Progenitor cell of endocrine pancreas (in vitro differentiated cells): Measurements from ENCODE around the gene FCHSD2. TPM values are rescaled to one million over a fixed set of nuclear protein-coding genes. Genes with fewer than 3 reads are reported as not detected.
"Not testable (repeated sequence)": the region's sequence is repeated elsewhere in the genome, so short reads cannot be mapped to it uniquely, and the experiment has no call there.

Source experiments
- DNase-seq: peaks from one replicate; pipeline ENCODE4 v3.0.0; 2021; ENCODE audit warnings: low spot score; ENCODE audit not compliant: unreplicated experiment
- H3K27ac Mint-ChIP-seq: 2 replicates; pipeline ENCODE4 v1.8.0; 2021; ENCODE audit warnings: mild to moderate bottlenecking, moderate library complexity, mixed read lengths
- H3K27me3 Mint-ChIP-seq: 2 replicates; pipeline ENCODE4 v1.8.0; 2021; ENCODE audit warnings: mixed read lengths
- H3K36me3 Mint-ChIP-seq: 2 replicates; pipeline ENCODE4 v1.8.0; 2022; ENCODE audit warnings: mixed read lengths; ENCODE audit not compliant: insufficient read depth
- H3K4me1 Mint-ChIP-seq: 2 replicates; pipeline ENCODE4 v1.8.0; 2021; ENCODE audit warnings: low read depth, mixed read lengths
- H3K4me3 Mint-ChIP-seq: 2 replicates; pipeline ENCODE4 v1.8.0; 2021; ENCODE audit warnings: low read depth, mild to moderate bottlenecking, moderate library complexity, mixed read lengths
- H3K9me3 Mint-ChIP-seq: 2 replicates; pipeline ENCODE4 v1.8.0; 2021; ENCODE audit warnings: low read depth, mixed read lengths
- total RNA-seq: library from RNA; stranded (reverse); gene quantifications from 2 replicates; pipeline ENCODE4 v1.2.1, GENCODE V29; 2021
- TF ChIP-seq, protein P1 (sequence below): fragments of 200-600 bp; sonication (generic); IDR thresholded peaks from one replicate; pipeline ENCODE4 v1.5.0; 2021; ENCODE audit warnings: antibody characterized with exemption, mild to moderate bottlenecking; ENCODE audit not compliant: unreplicated experiment

Gene FCHSD2
- total RNA-seq, 1 donor from 2014 or later, result 35.4 TPM

DNA sequence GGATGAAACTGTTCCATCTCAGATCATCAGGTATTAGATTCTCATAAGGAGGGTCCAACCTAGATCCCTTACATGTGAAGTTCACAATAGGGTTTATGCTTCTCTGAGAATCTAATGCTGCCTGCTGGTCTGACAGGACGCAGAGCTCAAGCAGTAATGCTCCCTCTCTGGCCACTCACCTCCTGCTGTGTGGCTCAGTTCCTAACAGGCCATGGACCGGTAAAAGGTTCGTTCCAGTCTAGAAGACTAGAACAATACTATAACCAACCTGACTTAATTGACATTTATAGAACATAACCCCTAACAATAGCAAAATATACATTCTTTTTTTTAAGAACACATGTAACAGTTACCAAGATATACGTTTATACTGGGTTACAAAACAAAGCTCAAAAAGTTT lies 282.1 kb downstream of the FCHSD2 start:
- peaks cover 6% of the 10 kb centered on the region for H3K36me3 Mint-ChIP-seq
- no peak overlapping the region for H3K4me3 Mint-ChIP-seq

GRCh38 chr11:72859126-72859525 lies 283.0 kb downstream of the FCHSD2 start:
- H3K4me3 Mint-ChIP-seq, result no peak overlapping the region
- TF ChIP-seq, protein P1, sequence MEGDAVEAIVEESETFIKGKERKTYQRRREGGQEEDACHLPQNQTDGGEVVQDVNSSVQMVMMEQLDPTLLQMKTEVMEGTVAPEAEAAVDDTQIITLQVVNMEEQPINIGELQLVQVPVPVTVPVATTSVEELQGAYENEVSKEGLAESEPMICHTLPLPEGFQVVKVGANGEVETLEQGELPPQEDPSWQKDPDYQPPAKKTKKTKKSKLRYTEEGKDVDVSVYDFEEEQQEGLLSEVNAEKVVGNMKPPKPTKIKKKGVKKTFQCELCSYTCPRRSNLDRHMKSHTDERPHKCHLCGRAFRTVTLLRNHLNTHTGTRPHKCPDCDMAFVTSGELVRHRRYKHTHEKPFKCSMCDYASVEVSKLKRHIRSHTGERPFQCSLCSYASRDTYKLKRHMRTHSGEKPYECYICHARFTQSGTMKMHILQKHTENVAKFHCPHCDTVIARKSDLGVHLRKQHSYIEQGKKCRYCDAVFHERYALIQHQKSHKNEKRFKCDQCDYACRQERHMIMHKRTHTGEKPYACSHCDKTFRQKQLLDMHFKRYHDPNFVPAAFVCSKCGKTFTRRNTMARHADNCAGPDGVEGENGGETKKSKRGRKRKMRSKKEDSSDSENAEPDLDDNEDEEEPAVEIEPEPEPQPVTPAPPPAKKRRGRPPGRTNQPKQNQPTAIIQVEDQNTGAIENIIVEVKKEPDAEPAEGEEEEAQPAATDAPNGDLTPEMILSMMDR, result no peak
- H3K27me3 Mint-ChIP-seq, result no peaks in the 10 kb centered on the region
- no peak for DNase-seq
- no peaks in the 10 kb centered on the region for H3K9me3 Mint-ChIP-seq
- peaks cover 6% of the 10 kb centered on the region for H3K36me3 Mint-ChIP-seq
- peaks cover 2% of the 10 kb centered on the region for H3K4me1 Mint-ChIP-seq
- no peak overlapping the region for H3K27ac Mint-ChIP-seq

More for the DNA sequence above, 282.1 kb downstream of the FCHSD2 start:
- no peak for DNase-seq
- Mint-ChIP-seq H3K27me3 (no peaks in the 10 kb centered on the region), H3K4me1 (peaks cover 2% of the 10 kb centered on the region), H3K27ac (no peak overlapping the region), H3K9me3 (no peaks in the 10 kb centered on the region)
- TF ChIP-seq, protein P1, result no peak

DNA sequence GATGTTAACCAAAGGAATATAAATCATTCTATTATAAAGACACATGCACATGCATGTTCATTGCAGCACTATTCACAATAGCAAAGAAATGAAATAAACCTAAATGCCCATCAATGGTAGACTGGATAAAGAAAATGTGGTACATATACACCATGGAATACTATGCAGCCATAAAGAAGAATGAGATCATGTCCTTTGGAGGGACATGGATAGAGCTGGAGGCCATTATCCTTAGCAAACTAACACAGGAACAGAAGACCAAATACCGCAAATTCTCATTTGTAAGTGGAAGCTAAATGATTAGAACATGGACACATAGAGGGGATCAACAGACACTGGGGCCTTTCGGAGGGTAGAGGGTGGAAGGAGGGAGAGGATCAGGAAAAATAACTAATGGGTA lies 283.9 kb downstream of the FCHSD2 start:
- not testable (repeated sequence) for H3K36me3 Mint-ChIP-seq, H3K4me3 Mint-ChIP-seq, H3K27me3 Mint-ChIP-seq, DNase-seq, H3K27ac Mint-ChIP-seq, H3K9me3 Mint-ChIP-seq, H3K4me1 Mint-ChIP-seq

DNA sequence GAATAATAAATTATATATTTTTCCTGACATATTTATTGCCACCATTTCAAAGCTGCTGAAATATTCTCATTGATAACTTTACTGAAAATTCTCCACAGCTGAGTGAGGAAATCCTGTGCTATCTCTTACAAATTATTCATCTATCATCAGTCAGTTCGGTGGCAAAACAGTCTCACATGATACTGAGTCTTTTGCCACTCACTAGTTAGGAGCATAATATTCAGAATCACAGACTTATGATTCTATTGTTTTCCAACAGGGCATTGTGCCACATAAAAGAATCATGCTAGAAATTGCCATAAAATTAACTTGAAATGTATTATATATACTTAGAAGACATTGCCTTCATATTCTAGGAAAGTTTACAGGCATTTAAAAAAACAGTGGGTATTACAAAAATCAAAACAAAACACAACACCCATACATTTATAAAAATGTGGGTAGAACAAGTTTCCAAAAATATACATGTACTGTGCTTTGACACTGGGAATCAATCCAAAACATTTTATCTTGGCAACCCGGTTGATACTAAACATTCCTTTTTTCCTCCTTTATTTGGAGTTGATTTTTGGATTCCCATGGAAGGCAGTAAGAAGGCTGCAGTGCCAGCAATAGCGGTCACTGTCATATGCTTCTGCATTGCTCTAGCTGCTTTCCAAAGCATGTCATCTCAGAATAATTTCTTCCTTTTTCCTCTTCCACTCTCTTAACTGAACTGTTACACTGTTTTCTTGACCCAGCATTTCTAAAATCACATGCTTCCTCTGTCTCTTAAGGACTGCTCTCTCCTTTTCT lies 285.4 kb downstream of the FCHSD2 start:
- H3K27ac Mint-ChIP-seq, result no peak overlapping the region
- H3K4me3 Mint-ChIP-seq, result no peak overlapping the region
- H3K36me3 Mint-ChIP-seq, result peaks cover 3% of the 10 kb centered on the region
- DNase-seq, result no peak
- no peaks in the 10 kb centered on the region for H3K9me3 Mint-ChIP-seq
- H3K27me3 Mint-ChIP-seq, result no peaks in the 10 kb centered on the region
- TF ChIP-seq, protein P1, result no peak
- H3K4me1 Mint-ChIP-seq, result peaks cover 2% of the 10 kb centered on the region

GRCh38 chr11:72856065-72856464 lies 286.1 kb downstream of the FCHSD2 start:
- TF ChIP-seq, protein P1, result no peak

DNA sequence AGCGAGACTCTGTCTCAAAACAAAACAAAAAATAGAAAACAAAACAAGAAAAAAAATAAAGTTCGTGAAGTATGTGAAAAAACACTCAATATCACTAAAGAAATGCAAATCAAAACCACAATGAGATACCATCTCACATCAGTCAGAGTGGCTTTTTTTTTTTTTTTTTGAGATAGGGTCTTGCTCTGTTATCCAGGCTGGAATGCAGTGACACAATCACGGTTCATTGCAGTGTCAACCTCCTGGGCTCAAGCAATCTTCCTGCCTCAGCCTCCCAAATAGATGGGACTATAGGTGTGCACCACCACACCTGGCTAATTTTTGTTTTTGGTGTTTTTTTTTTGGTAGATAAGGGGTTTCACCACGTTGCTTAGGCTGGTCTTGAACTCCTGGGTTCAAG lies 290.4 kb downstream of the FCHSD2 start:
- Mint-ChIP-seq H3K9me3 (no peaks in the 10 kb centered on the region), H3K4me1 (no peaks in the 10 kb centered on the region), H3K36me3 (no peaks in the 10 kb centered on the region), H3K4me3 (no peak overlapping the region), H3K27ac (no peak overlapping the region), H3K27me3 (no peaks in the 10 kb centered on the region)
- DNase-seq, result no peak
- TF ChIP-seq, protein P1, result no peak

More at GRCh38 chr11:72856065-72856464, 286.1 kb downstream of the FCHSD2 start:
- Mint-ChIP-seq H3K4me1 (no peaks in the 10 kb centered on the region), H3K4me3 (no peak overlapping the region), H3K27ac (no peak overlapping the region), H3K36me3 (peaks cover 3% of the 10 kb centered on the region), H3K9me3 (no peaks in the 10 kb centered on the region), H3K27me3 (no peaks in the 10 kb centered on the region)
- no peak for DNase-seq
